CD8-positive, alpha-beta memory T cell (primary cell): ENCODE results near the gene DIRAS3. TPM values are rescaled to one million over a fixed set of nuclear protein-coding genes. Genes with fewer than 3 reads are reported as not detected.

Experiments used
- polyA plus RNA-seq: library from polyadenylated mRNA; unstranded; fragments of 300-500 nt; fragmentation: Illumina TruSeq; gene quantifications from one replicate; pipeline ENCODE4 v1.2.3, GENCODE V29; 2021
- total RNA-seq, 2 experiments: library from RNA; stranded (reverse); gene quantifications; one replicate each; pipeline ENCODE4 v1.2.3, GENCODE V29; 2021

The DIRAS3 gene
- total and polyA plus RNA-seq, 3 experiments from 2014 or later: 0.16 to 0.28 TPM; not detected in 1

Other genes with a start within 250 kb of the DIRAS3 start
- under 1 TPM; 0.71 to 0.77 TPM for gene GNG12, start 217.2 kb downstream of the DIRAS3 start, total RNA-seq
- gene GNG12, start 217.2 kb downstream of the DIRAS3 start, polyA plus RNA-seq: not detected
- gene WLS, start 181.9 kb upstream of the DIRAS3 start, total RNA-seq: not detected
- gene WLS, start 181.9 kb upstream of the DIRAS3 start, polyA plus RNA-seq: not detected